HG03469 (cell line): ENCODE measurements around the gene PRR20G.
"Not testable (repeated sequence)": the region's sequence is repeated elsewhere in the genome, so short reads cannot be mapped to it uniquely, and the experiment has no call there.

Experiments used
- ATAC-seq: cut with Tn5 transposase; IDR thresholded peaks from one replicate; pipeline ENCODE4 v1.9.1; 2021; ENCODE audit warnings: mild to moderate bottlenecking, moderate library complexity, moderate number of reproducible peaks; ENCODE audit not compliant: unreplicated experiment

The PRR20G gene

DNA sequence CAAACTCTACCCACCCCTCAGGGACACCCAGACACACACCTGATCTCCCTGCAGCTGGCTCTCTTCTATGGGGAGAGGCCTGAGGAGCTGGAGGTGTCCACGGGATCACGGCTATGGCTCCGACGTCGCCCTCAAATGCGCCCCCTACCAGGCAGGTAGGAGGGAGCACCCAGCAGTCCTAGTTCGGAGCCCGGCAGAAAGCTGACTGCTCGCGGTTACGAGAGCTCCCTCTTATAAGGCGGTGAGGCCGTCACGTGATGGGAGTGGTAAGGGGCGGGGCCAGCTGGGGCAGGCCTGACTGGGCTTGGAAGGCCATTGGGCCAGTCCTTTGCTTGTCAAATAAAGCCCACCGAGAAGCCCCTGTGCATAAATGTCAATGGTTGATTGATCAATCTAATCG is at the start of gene PRR20G:
TSS of gene PRR20G (minus strand) at position 207 of the 400 bp plus-strand sequence. CDS start 681 bp downstream, outside the sequence.
- ATAC-seq, result no peak

DNA sequence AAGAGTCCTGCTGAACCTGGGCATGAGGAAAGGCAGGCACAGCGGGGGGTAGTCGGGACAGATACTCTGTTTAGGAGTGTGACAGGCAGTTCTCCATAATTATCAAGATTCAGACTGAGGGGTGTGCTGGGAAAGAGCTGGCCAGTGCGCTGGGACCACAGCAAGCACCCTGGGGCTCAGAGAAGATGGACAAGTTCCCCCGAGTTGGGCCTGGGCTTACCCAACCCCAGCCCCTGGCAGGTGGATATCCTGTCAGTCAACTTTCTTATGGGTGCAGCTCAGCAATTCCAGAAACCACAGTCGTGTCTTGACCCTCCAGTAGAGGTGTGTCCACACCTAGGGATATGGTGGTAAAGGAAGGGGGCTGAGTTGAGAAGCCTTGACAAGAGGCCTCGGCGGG is 49.2 kb upstream of the PRR20G start:
- ATAC-seq, result no peak

DNA sequence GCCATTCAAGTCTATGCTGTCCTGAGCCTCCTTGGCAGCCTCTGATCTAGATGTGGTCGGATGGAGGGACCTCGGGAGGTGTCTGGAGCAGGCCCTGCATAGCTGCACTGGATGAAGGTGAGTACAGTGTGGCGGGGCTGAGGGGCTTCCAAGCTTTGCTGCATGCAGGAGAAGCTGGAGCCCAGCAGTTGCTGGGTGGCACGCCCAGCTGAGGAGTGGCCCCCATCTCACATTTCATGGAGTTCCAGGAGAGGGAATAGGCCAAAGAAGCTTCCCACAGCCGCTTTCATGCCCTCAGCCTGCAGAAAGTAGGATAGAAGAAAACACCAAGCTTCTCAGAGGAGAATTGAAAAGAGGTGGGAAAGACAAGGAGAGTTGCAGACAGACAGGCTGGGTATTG is 48.3 kb upstream of the PRR20G start:
- ATAC-seq, result no peak

DNA sequence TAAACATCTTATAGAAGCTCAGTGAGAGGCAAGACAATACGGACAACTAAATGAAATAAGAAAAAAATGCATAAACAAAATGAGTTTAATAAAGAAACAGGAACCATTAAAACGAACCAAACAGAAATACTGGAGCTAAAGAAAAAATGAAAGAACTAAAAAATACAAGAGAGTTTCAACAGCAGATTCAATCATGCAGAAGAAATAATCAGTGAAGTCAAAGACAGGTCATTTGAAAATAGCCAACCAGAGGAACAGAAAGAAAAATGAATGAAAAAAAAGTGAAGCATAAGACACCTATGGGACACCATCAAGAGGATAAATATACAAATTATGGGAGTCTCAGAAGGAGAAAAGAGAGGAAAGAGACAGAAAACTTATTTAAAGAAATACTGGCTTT is 42.5 kb upstream of the PRR20G start:
- no peak for ATAC-seq

DNA sequence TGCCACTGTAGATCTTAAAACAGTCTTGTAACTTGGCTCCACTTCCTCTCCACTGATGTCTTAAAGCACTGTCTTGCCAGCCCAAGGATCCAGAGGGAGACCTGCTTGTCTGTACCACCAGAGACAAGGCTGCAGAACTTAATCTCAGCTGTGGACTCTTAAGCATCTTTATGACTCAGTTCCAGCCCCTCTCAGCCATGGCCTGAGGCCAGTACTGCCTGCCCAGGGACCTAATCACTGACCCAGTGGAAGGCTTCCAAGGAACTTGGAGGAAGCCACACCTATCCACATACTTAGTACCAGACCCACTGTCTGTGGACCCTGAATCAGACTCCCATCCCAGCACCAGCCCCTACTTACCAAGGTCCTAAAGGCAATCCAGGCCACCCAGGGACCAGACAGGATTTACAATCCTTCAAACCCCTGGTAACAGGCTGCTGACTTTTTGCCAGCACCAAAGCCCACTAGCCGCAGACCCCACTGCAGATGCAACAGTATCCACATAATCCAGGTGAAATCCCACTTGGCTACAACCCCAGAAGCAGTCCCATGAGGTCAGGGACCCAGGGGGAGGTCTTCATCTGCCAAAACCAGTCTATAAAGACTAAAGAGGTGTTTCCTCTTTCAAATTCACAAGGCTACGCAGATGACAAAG is 41.9 kb upstream of the PRR20G start:
- ATAC-seq, result no peak

DNA sequence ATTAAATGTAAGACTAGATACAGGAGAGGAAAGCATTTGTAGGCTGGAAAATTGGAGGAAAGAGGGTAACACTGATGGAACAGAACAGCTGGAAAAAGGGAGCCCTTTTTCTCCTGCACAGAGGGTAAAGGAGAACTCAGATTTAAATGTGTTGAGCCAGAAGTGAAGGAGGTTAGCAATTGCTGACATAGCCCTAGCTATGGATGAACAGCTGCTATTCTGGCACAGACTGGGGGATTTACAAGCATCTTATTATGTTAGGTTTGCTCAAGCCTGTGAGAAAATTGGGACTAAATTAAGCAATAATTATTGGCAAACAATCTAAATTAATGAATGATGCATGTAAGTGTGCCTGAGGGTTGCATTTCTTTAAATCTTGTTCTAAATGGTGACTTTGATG is 40.6 kb upstream of the PRR20G start:
- ATAC-seq, result no peak

DNA sequence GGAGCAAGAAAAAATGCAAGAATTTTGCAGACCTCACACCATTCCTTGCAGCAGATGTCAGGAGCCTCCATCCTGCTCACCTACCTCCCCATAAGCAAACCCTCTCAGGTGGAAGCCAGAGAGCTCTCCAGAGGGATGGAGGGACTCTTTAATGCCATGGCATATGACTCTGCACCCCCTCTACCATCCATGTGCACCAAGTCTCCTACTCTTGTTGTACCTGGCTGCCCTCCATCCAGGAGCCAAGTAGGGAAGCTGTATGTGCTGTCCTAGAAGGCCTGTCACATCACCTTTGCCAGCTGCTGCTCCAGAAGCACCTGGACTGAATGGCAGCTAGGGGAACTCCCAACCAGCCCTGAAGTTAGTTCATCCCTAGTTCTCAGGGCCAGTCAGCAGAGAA is 38.5 kb upstream of the PRR20G start:
- no peak for ATAC-seq

DNA sequence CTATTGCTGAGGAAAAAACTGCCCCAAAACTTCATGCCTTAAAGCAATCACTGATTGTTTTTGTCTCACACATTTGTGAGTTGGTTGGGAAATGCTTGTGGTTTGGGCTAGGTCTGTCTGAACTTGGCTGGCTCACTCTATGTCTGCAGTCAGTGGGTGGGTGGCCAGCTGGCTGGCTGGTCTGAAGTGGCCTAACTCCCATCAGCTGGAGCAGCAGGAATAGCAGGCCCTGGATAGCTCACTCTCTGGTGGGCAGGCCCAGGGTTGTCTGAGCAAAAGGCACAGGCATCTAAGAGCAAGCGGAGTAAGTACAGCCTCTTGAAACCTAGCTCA is 37.7 kb upstream of the PRR20G start:
- no peak for ATAC-seq

DNA sequence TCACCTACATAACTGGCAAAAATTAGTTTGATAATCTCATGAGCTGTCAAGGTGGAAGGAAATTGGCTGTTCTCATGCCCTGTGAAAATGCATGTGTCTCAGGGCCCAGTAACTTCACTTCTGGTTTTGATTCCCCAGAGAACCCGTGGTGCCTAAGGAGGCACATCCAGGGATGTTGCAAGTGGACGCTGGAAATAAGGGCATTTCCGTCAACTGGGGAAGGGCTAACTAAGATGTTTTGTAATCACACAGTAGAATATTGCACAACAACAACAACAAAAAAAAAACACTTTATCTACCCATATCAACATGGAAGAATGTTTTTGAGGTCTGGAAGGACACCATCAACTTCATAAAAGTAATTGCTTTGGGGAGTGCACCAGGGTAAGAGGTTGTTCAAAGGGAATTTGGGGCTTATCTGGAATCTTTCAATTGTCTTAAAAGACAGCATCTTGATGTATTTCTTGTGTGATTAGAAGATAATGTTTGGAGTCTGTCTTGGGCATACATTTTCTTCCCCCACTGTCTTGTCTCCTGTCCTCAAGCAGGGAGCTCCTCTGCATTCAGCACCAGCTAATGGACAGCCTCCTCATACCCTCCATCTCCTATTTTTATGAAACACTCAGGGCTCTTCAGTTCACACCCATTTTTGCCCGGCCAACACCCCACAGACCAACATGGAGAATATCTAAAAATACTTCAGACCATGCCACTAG is 37.2 kb upstream of the PRR20G start:
- ATAC-seq, result no peak

DNA sequence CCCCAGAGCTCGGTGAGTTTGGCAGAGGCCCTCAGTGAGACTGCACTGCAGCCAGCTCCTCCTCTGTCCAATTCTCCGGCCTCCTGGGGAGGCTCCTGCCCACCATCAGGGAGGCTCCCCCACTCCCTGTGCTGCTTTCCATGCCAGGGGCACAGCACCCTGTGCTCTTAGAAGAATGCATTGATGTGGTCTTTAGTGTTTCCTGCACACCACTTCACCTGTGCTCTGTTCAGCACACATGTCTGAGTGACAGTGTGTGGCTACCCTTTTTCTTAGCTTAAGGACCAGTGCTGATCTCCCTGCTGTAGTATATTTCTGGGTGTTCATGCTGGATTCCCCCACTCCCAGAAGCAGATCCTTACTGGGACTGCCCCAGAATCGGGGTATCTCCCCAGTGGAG is 36.2 kb upstream of the PRR20G start:
- ATAC-seq, result no peak

DNA sequence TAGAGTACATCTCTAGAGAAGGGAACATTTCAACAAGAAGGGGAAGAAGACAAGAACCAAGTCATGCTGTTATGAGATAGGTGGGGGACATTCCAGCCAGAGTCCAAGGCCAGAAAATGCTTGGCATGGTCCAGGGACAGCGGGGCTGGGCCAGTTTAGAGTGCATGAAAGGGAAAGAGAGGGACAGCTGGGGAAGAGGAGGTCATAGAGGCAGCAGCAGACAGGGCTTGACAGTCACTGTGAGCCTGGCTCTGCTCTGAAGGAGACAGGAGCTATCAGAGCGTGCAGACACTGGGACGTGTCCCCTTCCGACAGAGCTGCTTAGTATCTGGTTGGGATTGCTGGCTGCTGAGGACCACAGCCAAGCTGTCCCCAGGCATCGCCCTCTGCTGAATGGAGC is 35.7 kb upstream of the PRR20G start:
- no peak for ATAC-seq

DNA sequence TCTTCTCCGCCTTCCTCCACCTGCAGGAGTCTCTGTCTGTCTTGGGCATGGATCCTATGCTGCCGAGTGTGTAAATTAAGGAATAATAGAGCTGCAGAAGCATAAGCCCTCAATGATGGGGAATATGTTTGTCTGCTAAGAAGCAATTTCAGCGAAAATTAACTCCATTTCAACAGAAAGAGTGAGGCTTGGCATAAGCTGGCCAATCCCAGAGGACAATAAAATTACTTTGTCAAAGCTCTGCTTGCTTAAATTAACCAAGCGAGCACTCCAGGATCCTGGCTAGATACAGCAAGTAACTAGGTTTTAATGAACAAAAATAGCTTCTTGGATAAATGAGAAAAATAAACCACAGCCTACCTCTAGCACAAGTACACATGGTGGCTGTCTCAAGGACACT is 33.5 kb upstream of the PRR20G start:
- no peak for ATAC-seq

DNA sequence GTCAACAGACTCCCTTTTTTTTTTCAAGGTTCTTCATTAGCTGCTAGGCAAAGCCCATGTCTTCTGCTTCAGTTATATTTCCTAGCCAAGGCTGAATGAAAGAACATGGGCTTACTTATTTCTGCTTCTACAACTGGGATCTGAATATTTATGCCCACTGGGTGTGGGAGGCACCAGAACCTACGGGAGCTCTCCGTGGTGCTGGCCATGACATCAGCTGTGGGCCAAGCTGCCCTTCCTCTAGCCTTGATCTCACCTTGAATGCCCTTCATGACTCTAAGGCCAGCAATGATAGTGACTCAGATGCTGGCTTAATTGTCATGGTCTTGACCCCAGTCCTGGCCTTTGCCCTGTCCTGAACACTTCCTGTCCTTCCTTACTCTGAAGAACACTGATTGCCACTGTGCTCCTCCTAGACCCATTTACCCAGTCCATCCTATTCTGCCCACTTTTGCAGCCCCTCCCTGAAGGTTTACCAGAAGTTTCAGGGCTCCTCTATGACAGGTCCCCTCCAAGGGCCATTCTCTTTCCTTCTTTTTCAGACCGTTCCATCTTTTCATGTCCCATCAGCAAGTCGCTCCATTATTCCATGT is 32.8 kb upstream of the PRR20G start:
- no peak for ATAC-seq

DNA sequence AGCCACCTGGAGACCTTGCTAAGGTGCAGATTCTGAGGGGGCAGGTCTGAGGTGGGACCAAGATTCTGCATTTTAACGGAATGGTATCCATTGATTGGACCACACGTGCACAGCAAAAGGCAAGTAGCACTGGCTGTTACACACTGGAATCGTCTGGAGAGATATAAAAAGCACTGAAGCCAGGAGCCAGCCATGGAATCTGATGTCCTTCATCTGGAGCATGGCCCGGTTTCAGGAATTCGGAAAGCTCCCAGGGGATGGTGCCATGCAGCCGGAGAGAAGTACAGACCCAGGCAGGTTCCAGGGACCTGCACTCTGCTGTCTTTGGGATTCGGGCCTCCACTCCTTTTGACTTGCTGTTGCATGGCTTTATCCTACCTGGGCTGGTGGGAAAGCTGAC is 28.8 kb upstream of the PRR20G start:
- no peak for ATAC-seq

DNA sequence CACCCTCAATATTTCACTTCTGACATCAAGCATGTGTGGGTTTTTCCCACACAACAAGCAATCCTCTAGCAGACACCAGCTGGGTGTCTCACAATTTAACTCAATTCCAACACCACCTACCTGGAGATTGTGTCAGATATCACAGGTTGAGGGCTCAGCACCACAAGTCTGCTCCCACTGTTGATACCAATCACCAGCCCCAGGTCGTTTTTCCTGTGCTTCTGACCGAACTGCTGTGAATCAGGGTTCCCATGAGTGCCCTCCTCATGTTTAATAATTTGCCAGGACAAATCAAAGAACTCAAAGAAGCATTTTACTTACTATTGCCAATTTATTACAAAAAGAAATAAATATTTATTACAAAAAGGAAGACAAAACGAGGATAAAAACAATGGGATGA is 25.0 kb upstream of the PRR20G start:
- no peak for ATAC-seq

DNA sequence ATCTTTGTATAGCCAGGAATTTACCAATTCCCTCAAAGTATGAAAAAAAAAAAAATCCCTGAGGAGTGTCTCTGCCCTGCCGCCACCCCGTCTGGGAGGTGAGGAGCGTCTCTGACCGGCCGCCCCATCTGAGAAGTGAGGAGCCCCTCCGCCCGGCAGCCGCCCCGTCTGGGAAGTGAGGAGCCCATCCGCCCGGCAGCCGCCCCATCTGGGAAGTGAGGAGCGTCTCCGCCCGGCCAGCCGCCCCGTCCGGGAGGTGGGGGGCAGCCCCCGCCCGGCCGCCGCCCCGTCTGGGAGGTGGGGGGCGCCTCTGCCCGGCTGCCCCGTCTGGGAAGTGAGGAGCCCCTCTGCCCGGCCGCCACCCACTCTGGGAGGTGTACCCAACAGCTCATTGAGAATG is 21.0 kb upstream of the PRR20G start:
- not testable (repeated sequence) for ATAC-seq

DNA sequence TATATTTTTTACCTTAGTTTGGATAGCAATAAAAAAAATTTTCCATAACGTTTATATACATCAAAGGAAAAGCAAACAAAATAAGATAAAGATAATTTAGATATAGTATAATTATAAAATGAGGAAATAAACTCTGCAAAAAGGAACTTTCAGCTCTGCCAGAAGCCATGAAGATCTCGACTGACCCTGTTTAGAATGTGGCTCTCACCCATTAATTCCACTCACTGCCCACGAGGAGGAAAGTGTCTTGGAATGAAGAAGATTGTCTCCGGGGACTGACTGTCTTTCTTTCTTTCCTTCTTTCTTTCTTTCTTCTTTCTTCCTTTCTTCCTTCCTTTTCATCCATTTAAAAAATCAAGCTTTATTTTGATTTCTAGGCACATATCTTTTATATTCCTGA is 20.1 kb upstream of the PRR20G start:
- no peak for ATAC-seq

DNA sequence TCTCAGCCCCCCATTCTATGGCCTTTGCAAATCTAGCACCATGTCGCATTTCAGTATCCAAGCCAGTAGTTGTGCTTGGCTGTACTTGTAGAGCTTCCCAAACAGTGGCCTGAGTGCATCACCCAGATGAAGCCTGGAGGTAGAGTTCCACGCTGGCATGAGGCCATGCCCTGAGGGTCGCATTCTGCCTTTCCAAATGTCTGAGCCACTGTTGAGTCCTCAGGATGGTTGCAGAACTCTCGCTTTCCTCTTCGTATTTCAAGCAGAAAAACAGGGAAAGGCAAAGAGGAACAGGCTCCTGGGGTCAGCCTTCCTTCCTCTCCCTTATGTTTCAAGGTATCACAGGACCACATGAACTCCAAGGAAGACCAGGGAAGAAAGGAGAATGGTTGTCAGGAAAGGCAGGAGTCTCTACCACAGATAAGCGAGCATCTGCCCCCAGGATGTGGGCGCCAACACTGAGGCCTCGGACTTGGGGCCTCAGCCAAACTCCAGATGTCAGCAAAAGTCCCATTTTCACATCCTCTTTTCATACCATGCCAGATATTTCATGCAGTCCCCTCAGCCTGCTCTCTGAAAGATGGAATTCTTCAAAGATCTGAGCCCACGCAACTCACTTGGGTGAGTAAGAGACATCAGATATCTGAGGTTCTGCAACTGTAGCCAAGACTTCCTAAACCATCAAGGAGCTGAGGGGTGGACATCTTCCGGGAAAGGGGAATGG is 19.4 kb upstream of the PRR20G start:
- no peak for ATAC-seq

DNA sequence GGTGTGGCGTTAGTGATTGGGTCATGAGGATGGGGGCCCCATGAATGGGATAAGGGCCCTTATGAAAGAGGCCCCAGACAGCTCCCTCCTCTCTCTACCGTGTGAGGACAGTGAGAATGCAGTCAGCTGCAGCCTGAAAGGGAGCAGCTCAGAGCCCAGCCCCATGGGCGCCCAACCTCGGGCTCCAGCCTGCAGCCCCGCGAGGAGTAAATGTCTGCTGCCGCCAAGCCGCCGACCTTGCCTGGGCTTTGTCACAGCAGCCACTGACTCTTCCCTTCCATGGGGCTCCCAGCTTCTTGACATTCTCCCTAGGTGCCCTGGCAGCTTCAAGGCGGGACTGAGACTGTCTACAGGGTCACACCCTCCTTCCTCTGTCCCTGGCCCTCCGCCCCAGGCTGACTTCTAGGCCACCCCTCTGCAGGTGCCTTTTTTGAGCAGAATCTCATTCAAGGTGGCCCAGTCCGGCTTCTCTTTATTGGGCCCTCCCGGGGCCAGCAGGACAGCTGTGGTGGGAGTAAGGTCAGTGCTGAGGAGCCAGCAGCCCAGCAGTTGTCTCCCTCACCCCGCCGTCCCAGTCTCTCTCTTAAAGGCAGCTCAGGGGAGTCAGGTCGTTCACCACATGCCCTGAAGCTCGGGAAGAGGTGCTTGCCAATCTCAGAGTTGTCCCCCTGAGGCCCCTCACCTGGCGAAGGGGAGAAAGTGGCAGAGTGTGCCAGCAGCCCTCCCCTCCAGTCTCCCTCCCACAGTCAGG is 18.7 kb upstream of the PRR20G start:
- ATAC-seq, result no peak

DNA sequence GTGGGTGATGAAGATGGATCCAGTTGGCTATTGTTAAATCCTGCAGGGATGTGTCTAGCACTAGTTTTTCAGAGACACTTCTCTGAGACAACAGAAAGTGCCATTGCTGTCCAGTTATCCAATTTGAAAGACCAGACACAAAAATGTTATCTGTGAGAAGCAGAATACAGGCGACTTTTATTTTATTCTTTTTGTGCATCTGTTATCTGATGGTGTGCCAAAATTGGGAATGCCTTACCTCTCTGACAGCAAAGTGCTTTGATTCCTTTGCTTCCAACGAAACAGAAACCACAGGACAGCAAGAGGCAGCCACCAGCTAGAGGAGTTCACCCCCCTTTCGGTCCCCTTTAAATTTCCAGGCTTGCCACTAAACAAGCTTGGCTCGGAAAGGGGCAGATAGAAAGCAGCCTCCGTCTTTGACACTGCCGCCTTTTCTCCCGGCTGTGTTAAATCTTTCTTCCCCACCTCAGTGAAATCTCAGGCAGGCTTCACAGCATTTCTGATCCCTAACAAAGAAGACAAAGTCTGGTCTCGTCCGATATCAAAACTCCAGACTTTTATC is 17.7 kb upstream of the PRR20G start:
- no peak for ATAC-seq
